Left ventricle myocardium inferior (tissue), 1 donor: ENCODE results near the gene THEMIS2. TPM values are rescaled to one million over a fixed set of nuclear protein-coding genes. Genes with fewer than 3 reads are reported as not detected.

Experiments
- DNase-seq: peaks from one replicate; pipeline ENCODE4 v3.0.0-alpha.2; 2020
- H3K27ac ChIP-seq: fragments of 200-600 bp; replicated peaks from 2 replicates; pipeline ENCODE4 v1.8.0; 2021
- H3K27me3 ChIP-seq: fragments of 200-600 bp; 2 replicates; pipeline ENCODE4 v1.8.0; 2021; ENCODE audit warnings: low read depth
- H3K36me3 ChIP-seq: fragments of 200-600 bp; 2 replicates; pipeline ENCODE4 v1.8.0; 2021
- H3K4me1 ChIP-seq: fragments of 200-600 bp; 2 replicates; pipeline ENCODE4 v1.8.0; 2021
- H3K4me3 ChIP-seq: fragments of 200-600 bp; 2 replicates; pipeline ENCODE4 v1.8.0; 2021; ENCODE audit warnings: mild to moderate bottlenecking, moderate library complexity
- H3K9me3 ChIP-seq: fragments of 200-600 bp; replicated peaks from 2 replicates; pipeline ENCODE4 v1.8.0; 2021
- CTCF ChIP-seq: fragments of 200-600 bp; IDR thresholded peaks from 2 replicates; pipeline ENCODE4 v1.8.0; 2021; ENCODE audit warnings: antibody characterized with exemption, mild to moderate bottlenecking, borderline replicate concordance
- intact Hi-C: fragments of 100-400 bp; cut with micrococcal nuclease; formaldehyde crosslinking; loops from one replicate; pipeline ENCODE4 v1.11.0; 2022
- total RNA-seq: library from RNA; stranded (reverse); fragmentation: NEBNext Ultra II Directional; extraction: Animal tissue kit (Norgen Biotek cat#: 25700); gene quantifications from one replicate; pipeline ENCODE4 v1.2.1, GENCODE V29; 2021
- donor health status: DM: no; HTN: yes; CAD: no; lungs with severe emphysema.

The THEMIS2 gene
- total RNA-seq, 1 donor from 2014 or later: 4.9 TPM

DNA sequence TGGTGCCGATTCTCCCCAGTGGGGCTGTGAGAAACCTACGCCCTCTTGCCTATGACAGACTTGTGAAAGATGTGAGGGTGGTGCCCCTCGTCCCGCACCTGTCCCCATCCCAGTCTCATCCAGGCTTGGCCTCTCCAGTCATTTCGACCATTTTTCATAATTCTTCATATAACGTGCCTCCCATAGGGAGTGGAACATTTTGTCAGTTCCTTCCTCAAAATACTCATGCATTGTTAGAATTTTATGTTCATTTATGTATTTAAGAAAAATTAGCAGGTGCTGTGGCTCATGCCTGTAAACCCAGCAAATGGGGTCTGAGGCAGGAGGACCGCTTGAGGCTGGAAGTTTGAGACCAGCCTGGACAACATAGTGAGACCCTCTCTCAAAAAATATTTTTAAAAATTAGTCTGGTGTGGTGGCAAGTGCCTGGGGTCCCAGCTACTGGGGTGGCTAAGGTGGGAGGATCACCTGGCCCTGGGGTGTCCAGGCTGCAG is 42.8 kb downstream of the THEMIS2 start:
- Histone ChIP-seq H3K9me3 (peaks cover 13% of the 10 kb centered on the region), H3K4me1 (peaks cover 22% of the 10 kb centered on the region), H3K36me3 (peaks cover 20% of the 10 kb centered on the region), H3K4me3 (peak overlapping the region; percentile 90), H3K27me3 (no peaks in the 10 kb centered on the region), H3K27ac (peak overlapping the region; percentile 82)
- TF ChIP-seq CTCF: no peak
- intact Hi-C loops: no loop called here
- no peak for DNase-seq

- no peaks in the 10 kb centered on the region for H3K27me3 ChIP-seq
- no peaks in the 10 kb centered on the region for H3K9me3 ChIP-seq
- no peak overlapping the region for H3K4me3 ChIP-seq
- TF ChIP-seq CTCF: no peak
- no peaks in the 10 kb centered on the region for H3K36me3 ChIP-seq
- intact Hi-C loops: no loop called here
- H3K4me1 ChIP-seq: no peaks in the 10 kb centered on the region
- H3K27ac ChIP-seq: no peak overlapping the region
- DNase-seq: no peak
These were observed 49.9 kb downstream of the THEMIS2 start for GRCh38 chr1:27922272-27922671.

DNA sequence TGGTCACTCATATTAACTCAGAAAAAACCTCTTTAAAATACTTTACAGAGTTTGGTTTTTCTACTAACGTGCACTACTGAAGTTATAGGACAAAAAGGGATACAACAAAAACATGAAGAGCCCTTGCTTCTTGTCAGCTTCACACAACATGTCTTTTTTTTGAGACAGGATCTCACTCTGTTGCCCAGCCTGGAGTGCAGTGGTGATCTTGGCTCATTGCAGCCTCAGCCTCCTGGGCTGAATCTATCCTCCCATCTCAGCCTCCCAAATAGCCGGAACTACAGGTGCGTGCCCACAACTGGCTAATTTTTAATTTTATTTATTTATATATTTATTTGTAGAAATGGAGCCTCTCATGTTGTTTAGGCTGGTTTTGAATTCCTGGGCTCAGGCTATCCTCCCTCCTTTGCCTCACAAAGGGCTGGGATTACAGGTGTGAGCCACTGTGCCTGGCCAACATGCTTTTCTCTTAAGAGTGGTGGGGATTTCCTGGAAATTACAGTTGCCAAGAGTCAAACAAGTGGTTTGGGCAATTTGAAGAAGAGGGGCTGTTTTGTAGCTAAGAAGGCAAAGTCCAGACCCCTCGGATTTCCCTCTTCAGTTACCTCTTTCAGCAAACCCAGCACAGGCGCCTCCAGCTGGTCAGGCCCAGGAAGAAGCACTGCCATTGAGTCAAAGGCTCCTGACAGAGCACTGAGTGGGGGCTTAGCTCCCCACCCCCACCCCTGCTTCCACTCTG is 56.0 kb downstream of the THEMIS2 start:
- no peak for DNase-seq
- no peak for TF ChIP-seq CTCF
- Histone ChIP-seq H3K36me3 (no peaks in the 10 kb centered on the region), H3K9me3 (no peaks in the 10 kb centered on the region), H3K4me3 (no peak overlapping the region), H3K27me3 (peaks cover 3% of the 10 kb centered on the region), H3K4me1 (no peaks in the 10 kb centered on the region), H3K27ac (no peak overlapping the region)
- intact Hi-C loops: no loop called here

DNA sequence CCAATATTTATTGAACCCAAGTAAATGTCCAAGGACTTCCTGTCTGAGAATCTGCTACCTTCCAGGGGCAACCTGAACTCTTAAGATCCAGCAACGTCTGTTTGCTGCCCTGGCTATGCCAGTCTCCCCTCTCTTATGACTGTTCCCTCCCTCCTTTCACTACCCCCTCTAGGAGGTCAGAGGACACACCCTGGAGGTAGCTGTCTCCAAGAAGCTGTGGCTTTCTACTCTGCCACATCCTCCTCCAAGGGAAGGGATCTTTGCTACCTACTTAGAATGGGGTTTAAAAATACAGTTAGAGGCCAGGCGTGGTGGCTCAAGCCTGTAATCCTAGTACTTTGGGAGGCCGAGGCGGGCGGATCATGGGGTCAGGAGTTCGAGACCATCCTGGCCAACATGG is 58.8 kb downstream of the THEMIS2 start:
- Histone ChIP-seq H3K4me3 (no peak overlapping the region), H3K27me3 (peaks cover 30% of the 10 kb centered on the region), H3K4me1 (peaks cover 8% of the 10 kb centered on the region), H3K27ac (no peak overlapping the region), H3K9me3 (no peaks in the 10 kb centered on the region), H3K36me3 (no peaks in the 10 kb centered on the region)
- intact Hi-C loops: no loop called here
- no peak for DNase-seq
- no peak for TF ChIP-seq CTCF

DNA sequence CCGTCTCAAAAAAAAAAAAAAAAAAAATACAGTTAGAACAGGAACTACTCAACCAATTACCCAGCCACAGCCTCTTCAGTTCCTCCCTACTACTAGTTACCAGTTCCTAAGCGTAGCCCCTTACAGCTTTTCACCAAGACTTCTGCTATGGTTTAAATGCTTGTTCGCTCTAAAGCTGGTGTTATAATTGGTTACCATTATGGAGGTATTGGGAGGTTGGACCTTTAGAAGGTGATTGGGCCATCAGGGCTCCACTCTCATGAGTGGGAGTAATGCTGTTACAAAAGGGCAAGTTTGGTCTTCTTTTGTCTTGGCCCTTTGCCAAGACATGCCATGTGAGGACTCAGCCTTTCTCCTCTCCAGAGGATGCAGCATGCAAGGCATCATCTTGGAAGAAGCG is 59.4 kb downstream of the THEMIS2 start:
- no peak for TF ChIP-seq CTCF
- H3K4me1 ChIP-seq: peaks cover 8% of the 10 kb centered on the region
- no peak overlapping the region for H3K27ac ChIP-seq
- H3K9me3 ChIP-seq: no peaks in the 10 kb centered on the region
- peaks cover 33% of the 10 kb centered on the region for H3K27me3 ChIP-seq
- H3K36me3 ChIP-seq: no peaks in the 10 kb centered on the region
- H3K4me3 ChIP-seq: no peak overlapping the region
- intact Hi-C loops: no loop called here
- DNase-seq: no peak
